Heart right ventricle (tissue), 16 donors: ENCODE measurements around the gene STX3. TPM values are rescaled to one million over a fixed set of nuclear protein-coding genes. Genes with fewer than 3 reads are reported as not detected.

Experiments
- ATAC-seq, 8 donors: fragments of 200-7000 bp; cut with Tn5 transposase; one replicate each; pipeline ENCODE4 v1.9.1; 2020; ENCODE audit warnings: mild to moderate bottlenecking in 8 of 8, moderate library complexity in 8 of 8, moderate number of reproducible peaks in 1 of 8
- DNase-seq, 2 donors: peaks; one replicate each; pipeline ENCODE4 v3.0.0-alpha.2; 2020
- H3K27ac ChIP-seq, 10 donors: fragments of 200-600 bp; sonication (generic) in 2 of 10; one replicate each; pipeline versions ENCODE4 v1.5.0 to v1.8.0; 2020 to 2022; ENCODE audit warnings: mild to moderate bottlenecking in 3 of 10
- H3K27me3 ChIP-seq, 7 donors: fragments of 200-600 bp; one replicate each; pipeline ENCODE4 v1.8.0; 2021 to 2022; ENCODE audit warnings: mild to moderate bottlenecking in 2 of 7
- H3K36me3 ChIP-seq, 9 donors: fragments of 200-600 bp; sonication (generic) in 1 of 9; one replicate each; pipeline versions ENCODE4 v1.5.0 to v1.8.0; 2020 to 2022; ENCODE audit warnings: mild to moderate bottlenecking in 2 of 9
- H3K4me1 ChIP-seq, 9 donors: fragments of 200-600 bp; sonication (generic) in 1 of 9; one replicate each; pipeline versions ENCODE4 v1.5.0 to v1.8.0; 2020 to 2022; ENCODE audit warnings: mild to moderate bottlenecking in 4 of 9
- H3K4me3 ChIP-seq, 10 donors: fragments of 200-600 bp; sonication (generic) in 2 of 10; one replicate each; pipeline versions ENCODE4 v1.5.0 to v1.8.0; 2020 to 2022; ENCODE audit warnings: mild to moderate bottlenecking in 7 of 10, moderate library complexity in 2 of 10
- H3K9me3 ChIP-seq, 11 donors: fragments of 200-600 bp in 10 of 11; sonication (generic) in 2 of 11; one replicate each; pipeline versions ENCODE4 v1.5.0 to v1.8.0; 2013 to 2022; ENCODE audit warnings: mild to moderate bottlenecking in 2 of 11, control low read depth in 1 of 11, moderate library complexity in 1 of 11
- CTCF ChIP-seq, 9 donors: fragments of 200-600 bp; sonication (generic) in 2 of 9; IDR thresholded peaks; one replicate each; pipeline versions ENCODE4 v1.5.0 to v1.8.0; 2021 to 2022; ENCODE audit warnings: antibody characterized with exemption in 9 of 9, mild to moderate bottlenecking in 5 of 9, moderate library complexity in 1 of 9
- WGBS, 2 donors: extraction: QIAGEN DNeasy Blood & Tissue Kit; methylation state at CpG; one replicate each; pipeline ENCODE4 v1.1.7; 2013; ENCODE audit warnings: inconsistent platforms in 1 of 2; 5-methylcytosine and 5-hydroxymethylcytosine counted together
- intact Hi-C, 10 donors: fragments of 100-400 bp; cut with DNase I; formaldehyde crosslinking; loops; one replicate each; pipeline versions ENCODE4 v1.11.1 to v1.14.2; 2022
- polyA plus RNA-seq, 2 donors: library from polyadenylated mRNA; stranded (reverse); fragments of 200-250 nt; gene quantifications; one replicate each; pipeline ENCODE4 v1.2.3, GENCODE V29; 2013
- total RNA-seq, 10 donors: library from RNA; stranded (reverse); fragmentation: NEBNext Ultra II Directional in 3 of 10; extraction: Animal tissue kit (Norgen Biotek cat#: 25700) in 3 of 10; gene quantifications; one replicate each; pipeline versions ENCODE4 v1.2.1 to v1.2.4, GENCODE V29; 2021 to 2023
- donor health status: Arrhythmogenic right ventricular cardiomyopathy.
- donor health status: ischemic (EF 13 %, LVEDD 7.1; RV severe dilation, severe dysfunction).
- donor health status: healthy with polysubstance abuse.
- donor health status: DM: no; HTN: yes; CAD: no.
- donor health status: DM: no; HTN: no; CAD: no.
- donor health status: ischemic (EF 25% LVEDD 6.9; RV normal size, moderate dysfunction).
- donor health status: ischemic (EF 25% LVEDD 5.7; RV mildly dilated, moderate dysfunction).
- donor health status: healthy.
- donor health status: DM: yes; HTN: yes; CAD: no.
- donor health status: Ischemic cardiomyopathy.
- donor health status: ischemic (EF 35%, LVEDD 5.7; RV mildly dilated, moderate dysfunction).
- donor health status: nonischemic (EF 11% LVEDD 7.7; RV severe dilation, severe dysfunction).
- donor health status: DM: yes; HTN: yes; CAD: no.
- donor health status: PGD.
- donor health status: ischemic (EF 29% LVEDD 5.4; RV normal size, mild dysfunction).
- donor health status: nonischemic (EF 23%, LVEDD 6.1; RV moderate dilation, normal function).

STX3 gene
- total and polyA plus RNA-seq, 12 donors = 5.4 to 12.8 (median 8.7) TPM

DNA sequence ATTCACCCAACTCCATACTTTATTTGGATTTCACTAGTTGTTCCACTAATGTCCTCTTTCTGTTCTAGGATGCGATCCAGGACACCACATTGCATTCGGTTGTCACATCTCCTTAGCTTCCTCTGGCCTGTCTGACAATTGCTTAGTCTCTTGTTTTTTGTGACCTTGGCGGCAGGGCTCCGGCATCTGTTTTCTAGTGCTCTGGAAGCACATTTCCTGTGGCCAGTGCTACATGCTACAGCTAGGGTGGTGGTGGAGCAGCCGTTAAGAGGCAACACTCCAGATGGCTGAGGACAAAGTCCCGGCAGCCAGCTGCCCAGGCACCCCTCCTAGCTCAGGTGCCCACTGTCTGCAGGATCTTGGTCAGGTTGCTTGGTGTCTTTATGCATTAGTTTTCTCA lies 6.8 kb downstream of the STX3 start:
- Histone ChIP-seq H3K27ac (peak overlapping the region in 4 of 10 donors; percentile 32 to 75 (median 36)), H3K9me3 (no peaks in the 10 kb centered on the region), H3K27me3 (no peaks in the 10 kb centered on the region), H3K4me3 (no peak overlapping the region), H3K36me3 (peaks cover 0 to 13% (median 0%) of the 10 kb centered on the region in 9 donors), H3K4me1 (peaks cover 6 to 54% (median 48%) of the 10 kb centered on the region in 9 donors)
- ATAC-seq (peak; percentile 44 to 84 (median 56)), DNase-seq (no peak)
- TF ChIP-seq CTCF (IDR thresholded peaks at IDR 0.05) = peak in 1 of 9 donors; percentile 10
- intact Hi-C loops = no loop called here
- WGBS, 2 donors = 42 to 57% methylated on average over 6 of the region's 6 CpGs

- no peak for ATAC-seq
- 81% methylated on average over 4 of the region's 4 CpGs for WGBS, 2 donors
- H3K4me3 ChIP-seq = no peak overlapping the region
These were observed 10.0 kb downstream of the STX3 start for GRCh38 chr11:59765068-59765735.

GRCh38 chr11:59766542-59767224 lies 11.5 kb downstream of the STX3 start:
- 61 to 67% methylated on average over 6 of the region's 6 CpGs for WGBS, 2 donors

More at GRCh38 chr11:59765068-59765735, 10.0 kb downstream of the STX3 start:
- Histone ChIP-seq H3K9me3 (no peaks in the 10 kb centered on the region), H3K27me3 (no peaks in the 10 kb centered on the region), H3K36me3 (peaks cover 0 to 13% (median 0%) of the 10 kb centered on the region in 9 donors), H3K27ac (peak overlapping the region in 4 of 10 donors; percentile 19 to 54 (median 44)), H3K4me1 (peaks cover 6 to 79% (median 65%) of the 10 kb centered on the region in 9 donors)
- no peak for DNase-seq
- intact Hi-C loops = no loop called here
- no peak for TF ChIP-seq CTCF (IDR thresholded peaks at IDR 0.05)

More at GRCh38 chr11:59766542-59767224, 11.5 kb downstream of the STX3 start:
- no peak for TF ChIP-seq CTCF (IDR thresholded peaks at IDR 0.05)
- Histone ChIP-seq H3K9me3 (no peaks in the 10 kb centered on the region), H3K4me3 (no peak overlapping the region), H3K27ac (peak overlapping the region in 5 of 10 donors; percentile 43 to 54 (median 48)), H3K4me1 (peaks cover 2 to 85% (median 66%) of the 10 kb centered on the region in 9 donors), H3K36me3 (peaks cover 0 to 7% (median 0%) of the 10 kb centered on the region in 9 donors), H3K27me3 (no peaks in the 10 kb centered on the region)
- ATAC-seq = peak in 7 of 8 donors; percentile 29 to 77 (median 52)
- DNase-seq = peak in 1 of 2 donors; percentile 17
- intact Hi-C loops = no loop called here
